HL-60 (cell line): ENCODE measurements around the gene ROR2.

Experiments
- CTCF ChIP-seq: IDR thresholded peaks from one replicate; pipeline ENCODE4 v1.5.1; 2011; ENCODE audit warnings: low read length, control low read depth, inconsistent platforms; ENCODE audit not compliant: insufficient read depth
- GABPA ChIP-seq: IDR thresholded peaks from 2 replicates; pipeline ENCODE4 v1.6.1; 2012; ENCODE audit warnings: low read depth
- POLR2AphosphoS5 ChIP-seq: IDR thresholded peaks from 2 replicates; pipeline ENCODE4 v1.6.1; 2012; ENCODE audit warnings: low read depth
- REST ChIP-seq: IDR thresholded peaks from 2 replicates; pipeline ENCODE4 v1.6.1; 2012; ENCODE audit warnings: low read depth; ENCODE audit not compliant: insufficient replicate concordance
- SPI1 ChIP-seq: IDR thresholded peaks from 2 replicates; pipeline ENCODE4 v1.6.1; 2012; ENCODE audit warnings: low read depth, mild to moderate bottlenecking, borderline replicate concordance

GRCh38 chr9:91972076-91972626 lies 22.1 kb upstream of the ROR2 start:
- TF ChIP-seq CTCF (no peak), REST (no peak), GABPA (no peak), POLR2AphosphoS5 (no peak), SPI1 (no peak)
